Measurements from ENCODE around the gene OR51Q1.

OR51Q1 gene

GRCh38 chr11:5421811-5422210 lies at the start of gene OR51Q1:
TSS of gene OR51Q1 (plus strand) at chr11:5422111. CDS start at chr11:5422201, 90 bp downstream.
- DNase-seq = no peak

- DNase-seq = peak; percentile 86
Observed at GRCh38 chr11:5380740-5381342, 41.1 kb upstream of the OR51Q1 start.

GRCh38 chr11:5383576-5383975 lies 38.3 kb upstream of the OR51Q1 start, which contains the start of gene OR51M1:
TSS of gene OR51M1 (plus strand) at chr11:5383812. CDS start at chr11:5389399, 5,587 bp downstream.
- DNase-seq = no peak

- no peak for DNase-seq
Observed at GRCh38 chr11:5384335-5384734, 37.6 kb upstream of the OR51Q1 start.

GRCh38 chr11:5390210-5390609 lies 31.7 kb upstream of the OR51Q1 start:
- DNase-seq = peak; percentile 30

- no peak for DNase-seq
Observed at GRCh38 chr11:5394091-5394490, 27.8 kb upstream of the OR51Q1 start.

- no peak for DNase-seq
Observed at GRCh38 chr11:5398936-5399335, 23.0 kb upstream of the OR51Q1 start.

GRCh38 chr11:5405173-5405572 lies 16.7 kb upstream of the OR51Q1 start:
- no peak for DNase-seq

- no peak for DNase-seq
Observed at GRCh38 chr11:5420993-5421392, 918 bp upstream of the OR51Q1 start.

GRCh38 chr11:5423131-5423530 lies 1.2 kb downstream of the OR51Q1 start:
- no peak for DNase-seq

- DNase-seq = no peak
Observed at GRCh38 chr11:5441414-5441813, 19.5 kb downstream of the OR51Q1 start, which contains the start of gene OR51I1. TSS of gene OR51I1 (minus strand) at chr11:5441514. CDS start at chr11:5441514, 0 bp downstream.

- DNase-seq = no peak
Observed at GRCh38 chr11:5443835-5444393, 22.0 kb downstream of the OR51Q1 start.

- DNase-seq = no peak
Observed at GRCh38 chr11:5449023-5449422, 27.1 kb downstream of the OR51Q1 start, which contains the start of gene OR51I2. TSS of gene OR51I2 (plus strand) at chr11:5449323. CDS start at chr11:5453489, 4,166 bp downstream.

GRCh38 chr11:5449432-5449831 lies 27.5 kb downstream of the OR51Q1 start:
- no peak for DNase-seq

GRCh38 chr11:5460983-5461621 lies 39.2 kb downstream of the OR51Q1 start:
- no peak for DNase-seq

GRCh38 chr11:5467527-5467926 lies 45.6 kb downstream of the OR51Q1 start:
- DNase-seq = no peak
